Type B pancreatic cell (in vitro differentiated cells): ENCODE measurements around the gene RACGAP1. TPM values are rescaled to one million over a fixed set of nuclear protein-coding genes. Genes with fewer than 3 reads are reported as not detected.
A peak's percentile ranks its signal among the peaks of the same experiment; 100 is the strongest.

ENCODE experiments used
- DNase-seq: peaks from one replicate; pipeline ENCODE4 v3.0.0; 2021; ENCODE audit warnings: mixed read lengths; ENCODE audit not compliant: unreplicated experiment; ENCODE audit errors: extremely low spot score
- H3K27ac Mint-ChIP-seq: 2 replicates; pipeline ENCODE4 v1.8.0; 2021; ENCODE audit warnings: mild to moderate bottlenecking, mixed read lengths
- H3K27me3 Mint-ChIP-seq: 2 replicates; pipeline ENCODE4 v1.8.0; 2021; ENCODE audit warnings: mixed read lengths
- H3K36me3 Mint-ChIP-seq: 2 replicates; pipeline ENCODE4 v1.8.0; 2021; ENCODE audit warnings: mixed read lengths
- H3K4me1 Mint-ChIP-seq: one replicate; pipeline ENCODE4 v1.8.0; 2021; ENCODE audit warnings: mixed read lengths; ENCODE audit not compliant: unreplicated experiment
- H3K4me3 Mint-ChIP-seq: 2 replicates; pipeline ENCODE4 v1.8.0; 2021; ENCODE audit warnings: mild to moderate bottlenecking, mixed read lengths
- H3K9me3 Mint-ChIP-seq: 2 replicates; pipeline ENCODE4 v1.8.0; 2021; ENCODE audit warnings: mixed read lengths
- CTCF ChIP-seq: fragments of 200-600 bp; sonication (generic); conservative IDR thresholded peaks from 2 replicates; pipeline ENCODE4 v1.5.0; 2021; ENCODE audit warnings: antibody characterized with exemption, mild to moderate bottlenecking
- total RNA-seq: library from RNA; stranded (reverse); gene quantifications from 2 replicates; pipeline ENCODE4 v1.2.1, GENCODE V29; 2021; ENCODE audit warnings: low replicate concordance

The RACGAP1 gene
- total RNA-seq, 1 donor from 2014 or later = 70.6 TPM

- DNase-seq = no peak
- no peaks in the 10 kb centered on the region for H3K27me3 Mint-ChIP-seq
- peak overlapping the region; percentile 97 for H3K27ac Mint-ChIP-seq
- peaks cover 3% of the 10 kb centered on the region for H3K9me3 Mint-ChIP-seq
- peak overlapping the region; percentile 99 for H3K4me3 Mint-ChIP-seq
- H3K4me1 Mint-ChIP-seq = peaks cover 27% of the 10 kb centered on the region
- TF ChIP-seq CTCF = no peak
- peaks cover 13% of the 10 kb centered on the region for H3K36me3 Mint-ChIP-seq
These were observed 1.1 kb downstream of the RACGAP1 start for GRCh38 chr12:50024227-50024626.

GRCh38 chr12:50022903-50023302 lies 2.4 kb downstream of the RACGAP1 start:
- H3K9me3 Mint-ChIP-seq = peaks cover 3% of the 10 kb centered on the region
- DNase-seq = no peak
- H3K27ac Mint-ChIP-seq = no peak overlapping the region
- H3K4me3 Mint-ChIP-seq = no peak overlapping the region
- no peaks in the 10 kb centered on the region for H3K27me3 Mint-ChIP-seq
- H3K36me3 Mint-ChIP-seq = peaks cover 13% of the 10 kb centered on the region
- peaks cover 38% of the 10 kb centered on the region for H3K4me1 Mint-ChIP-seq
- no peak for TF ChIP-seq CTCF

GRCh38 chr12:50021031-50021430 lies 4.3 kb downstream of the RACGAP1 start:
- Mint-ChIP-seq H3K9me3 (peaks cover 3% of the 10 kb centered on the region), H3K4me1 (peaks cover 48% of the 10 kb centered on the region), H3K36me3 (peaks cover 17% of the 10 kb centered on the region), H3K27ac (no peak overlapping the region), H3K4me3 (peak overlapping the region; percentile 17), H3K27me3 (no peaks in the 10 kb centered on the region)
- no peak for DNase-seq
- TF ChIP-seq CTCF = no peak

- Mint-ChIP-seq H3K4me1 (peaks cover 39% of the 10 kb centered on the region), H3K36me3 (peaks cover 13% of the 10 kb centered on the region), H3K9me3 (no peaks in the 10 kb centered on the region), H3K27ac (no peak overlapping the region), H3K4me3 (no peak overlapping the region), H3K27me3 (no peaks in the 10 kb centered on the region)
- TF ChIP-seq CTCF = no peak
- DNase-seq = no peak
These were observed 5.8 kb downstream of the RACGAP1 start for GRCh38 chr12:50019524-50019923.

GRCh38 chr12:50018968-50019367 lies 6.3 kb downstream of the RACGAP1 start:
- Mint-ChIP-seq H3K27ac (peak overlapping the region; percentile 0), H3K27me3 (no peaks in the 10 kb centered on the region), H3K36me3 (peaks cover 17% of the 10 kb centered on the region), H3K4me3 (no peak overlapping the region), H3K9me3 (no peaks in the 10 kb centered on the region), H3K4me1 (peaks cover 34% of the 10 kb centered on the region)
- DNase-seq = no peak
- TF ChIP-seq CTCF = no peak

- peaks cover 34% of the 10 kb centered on the region for H3K4me1 Mint-ChIP-seq
- DNase-seq = no peak
- no peaks in the 10 kb centered on the region for H3K9me3 Mint-ChIP-seq
- no peak overlapping the region for H3K4me3 Mint-ChIP-seq
- no peak overlapping the region for H3K27ac Mint-ChIP-seq
- H3K36me3 Mint-ChIP-seq = peaks cover 25% of the 10 kb centered on the region
- no peak for TF ChIP-seq CTCF
- no peaks in the 10 kb centered on the region for H3K27me3 Mint-ChIP-seq
These were observed 7.1 kb downstream of the RACGAP1 start for GRCh38 chr12:50018154-50018553.
